GM18907 (cell line): ENCODE measurements around the gene MAB21L1.

Experiments
- ATAC-seq: cut with Tn5 transposase; IDR thresholded peaks from one replicate; pipeline ENCODE4 v1.9.1; 2021; ENCODE audit warnings: mild to moderate bottlenecking, moderate library complexity; ENCODE audit not compliant: unreplicated experiment

MAB21L1 gene

DNA sequence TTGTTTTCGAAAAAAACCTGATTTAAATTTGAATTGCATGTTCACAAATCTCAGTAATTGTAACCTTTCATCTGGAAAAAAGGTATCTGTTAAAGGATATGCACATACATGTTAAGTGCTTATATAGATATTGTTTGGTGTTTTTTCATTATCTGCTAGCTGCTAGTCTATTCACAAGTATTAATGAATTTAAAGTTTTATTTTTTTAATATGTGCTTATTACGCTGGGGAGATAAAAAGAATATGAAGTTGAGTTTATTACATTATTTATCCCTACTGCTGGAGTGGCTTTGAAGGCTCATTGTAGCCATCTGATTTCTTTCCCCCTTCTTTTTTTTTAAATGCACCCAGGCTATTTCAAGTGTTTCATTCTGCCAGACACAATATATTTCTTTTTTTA is 3.9 kb upstream of the MAB21L1 start:
- no peak for ATAC-seq

DNA sequence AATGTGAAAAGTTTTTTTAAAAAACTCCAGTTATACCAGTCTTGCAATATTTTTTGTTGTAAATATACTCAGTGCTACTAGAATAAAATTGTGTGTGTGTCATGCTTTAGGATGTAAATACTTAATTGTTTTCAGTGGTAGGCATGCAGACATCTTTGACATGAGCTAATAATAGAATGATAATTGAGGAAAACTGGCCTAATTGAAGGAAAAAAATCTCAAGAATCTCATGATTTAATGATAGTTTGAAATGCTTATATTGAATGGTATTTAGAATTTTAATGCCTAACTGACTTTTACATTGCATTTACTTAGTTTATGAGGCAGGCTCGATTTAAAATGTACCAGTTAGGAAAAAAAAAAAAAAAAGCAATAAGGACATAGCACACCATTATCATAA is 3.2 kb upstream of the MAB21L1 start:
- no peak for ATAC-seq

DNA sequence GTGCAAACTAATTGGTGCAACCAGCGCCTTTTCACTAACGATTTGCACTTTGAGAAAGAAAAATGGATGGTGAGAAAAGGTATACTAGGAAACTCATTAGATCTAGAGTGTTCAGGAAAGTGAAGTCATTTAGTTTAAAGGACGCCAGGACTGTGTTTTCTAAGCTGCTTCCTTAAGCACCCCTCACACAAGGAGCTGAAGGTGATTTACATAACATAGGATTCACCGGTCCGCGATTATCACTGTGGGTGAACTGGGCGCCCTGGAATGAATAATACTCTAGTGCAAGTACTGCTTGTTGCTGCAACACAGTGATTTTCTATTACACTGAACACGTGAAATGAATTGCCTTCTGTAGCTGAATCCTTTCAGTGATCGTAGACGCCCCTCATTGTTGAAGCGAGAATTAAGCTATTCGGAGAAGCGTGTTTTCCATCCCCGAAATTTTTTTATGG is 2.6 kb upstream of the MAB21L1 start:
- no peak for ATAC-seq

DNA sequence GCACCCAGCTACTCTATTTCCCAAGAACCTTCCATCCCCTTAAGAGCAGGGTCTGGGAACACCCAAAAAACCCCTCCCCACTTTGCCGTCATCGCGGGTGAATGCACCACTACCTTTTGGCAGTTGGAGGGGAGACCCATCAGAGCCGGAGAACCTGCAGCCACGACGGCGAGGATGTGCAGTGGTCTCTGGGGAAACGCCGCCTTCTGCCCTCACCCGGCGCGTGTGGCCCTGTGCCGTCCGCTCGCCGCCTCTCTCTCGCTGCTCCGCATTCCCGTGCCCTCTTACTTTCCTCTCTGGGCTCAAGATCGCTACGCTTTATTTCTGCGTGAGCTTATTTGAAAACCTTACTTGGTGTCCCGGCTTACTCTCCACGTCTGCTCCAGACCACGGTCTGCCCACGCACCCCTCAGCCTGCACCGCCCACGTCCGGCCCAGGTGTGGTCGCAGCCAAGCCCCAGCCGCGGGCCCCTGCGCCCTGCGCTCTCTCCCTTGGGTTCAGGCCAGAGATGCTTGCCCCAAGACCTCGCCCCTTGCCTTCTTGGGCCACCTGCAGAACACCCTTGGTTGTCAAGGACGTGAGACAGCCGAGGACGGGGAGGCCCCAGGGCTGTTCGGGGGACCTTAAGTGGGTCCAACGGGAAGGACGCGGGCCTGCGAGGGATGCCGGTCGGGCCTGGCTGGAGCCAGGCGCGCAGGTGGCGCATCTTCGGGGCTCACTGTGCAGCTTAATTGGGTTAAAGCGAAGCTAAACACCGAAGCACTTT is 2.0 kb upstream of the MAB21L1 start:
- no peak for ATAC-seq

DNA sequence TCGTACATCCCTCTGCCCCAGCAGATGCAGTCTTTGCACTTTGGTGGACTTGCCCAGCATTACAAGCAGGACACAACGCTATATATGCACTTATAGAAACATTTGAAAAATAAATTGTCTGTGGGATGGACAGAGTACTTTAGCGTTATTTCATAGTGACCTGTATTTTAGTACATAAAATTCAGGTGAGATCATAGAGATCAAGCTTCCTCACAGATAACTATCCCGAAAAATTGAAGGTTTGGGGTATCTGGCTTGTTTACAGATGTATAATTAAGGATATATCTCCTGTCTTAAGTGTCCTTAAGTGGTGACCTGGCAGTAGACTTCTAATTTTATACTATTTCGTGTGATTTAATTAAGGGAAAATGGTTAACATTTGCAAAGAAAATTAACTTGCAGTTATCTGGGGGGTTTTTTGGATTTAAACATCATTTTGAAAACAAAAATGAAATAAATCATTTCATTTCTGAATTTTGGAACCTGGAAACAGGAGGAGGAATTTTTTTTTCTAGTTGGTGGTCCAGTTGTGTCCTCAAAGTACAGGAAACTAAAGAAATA is 977 bp upstream of the MAB21L1 start:
- no peak for ATAC-seq

DNA sequence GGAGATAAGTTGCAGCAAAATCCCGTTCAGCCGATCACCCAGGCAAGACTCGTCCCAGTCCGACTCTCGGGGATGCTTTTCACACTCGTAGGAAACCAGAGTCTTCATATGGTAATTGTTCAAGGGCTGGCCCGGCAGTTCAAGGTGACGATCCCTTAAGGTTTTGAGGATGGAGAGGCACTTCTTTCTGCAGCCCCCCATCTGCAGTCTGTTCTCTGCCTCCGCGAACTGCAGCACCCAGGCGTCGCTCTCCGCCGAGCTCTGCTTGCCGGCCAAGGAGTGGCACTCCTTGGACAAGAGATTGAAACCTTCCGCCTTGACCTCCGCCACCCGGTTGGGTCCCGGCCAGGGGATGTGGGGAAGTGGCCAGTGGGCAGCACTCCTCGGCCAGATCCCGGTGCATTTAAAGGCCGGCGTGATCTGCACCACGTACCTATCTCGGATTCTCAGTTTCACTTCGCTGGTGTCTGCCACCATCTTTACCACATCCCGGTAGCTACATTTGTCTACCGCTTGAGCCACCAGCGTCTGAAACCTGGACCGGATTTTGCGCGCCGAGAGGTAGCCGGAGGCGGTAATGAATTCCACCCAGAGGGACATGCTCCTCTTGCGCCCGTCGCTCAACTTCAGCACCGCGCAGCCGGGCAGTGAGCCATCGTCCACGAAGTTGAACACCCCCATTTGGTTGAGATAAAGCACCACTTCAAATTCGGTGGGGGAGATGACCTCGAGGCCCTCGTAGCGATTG is 1.1 kb downstream of the MAB21L1 start:
- peak; percentile 57 for ATAC-seq

DNA sequence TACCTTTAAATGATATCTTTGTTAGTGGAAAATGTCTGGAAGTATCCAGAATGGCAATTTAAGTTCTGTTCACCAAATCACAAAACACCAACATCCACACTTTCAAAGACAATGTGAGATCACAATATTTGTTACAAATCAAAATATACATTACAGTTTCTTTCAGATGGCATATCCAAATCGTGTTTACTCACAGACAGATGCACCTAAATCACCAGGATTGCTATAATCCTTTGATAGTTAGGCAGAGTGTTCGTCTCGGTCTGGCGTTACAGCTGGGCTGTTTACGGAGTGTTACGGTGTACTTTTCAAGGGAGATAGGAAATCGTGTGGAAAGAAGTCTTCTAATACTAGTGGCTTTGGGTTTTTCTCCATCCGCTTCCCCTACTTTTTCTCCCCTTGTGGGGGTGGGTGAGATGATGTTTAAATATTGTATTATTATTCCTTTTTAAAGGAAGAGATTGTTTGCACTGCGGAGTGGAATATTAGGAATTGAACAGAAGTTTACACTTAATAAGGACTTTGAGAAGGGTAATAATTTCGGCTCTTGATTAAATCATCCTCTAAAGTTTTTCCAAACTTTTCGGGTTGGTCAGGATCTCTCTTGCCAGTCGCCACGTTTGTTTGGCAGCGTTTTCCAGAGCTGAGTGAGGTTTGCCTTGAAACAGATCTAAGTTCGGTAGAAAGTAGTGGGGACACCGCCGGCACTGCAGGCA is 1.8 kb downstream of the MAB21L1 start:
- ATAC-seq, result no peak

DNA sequence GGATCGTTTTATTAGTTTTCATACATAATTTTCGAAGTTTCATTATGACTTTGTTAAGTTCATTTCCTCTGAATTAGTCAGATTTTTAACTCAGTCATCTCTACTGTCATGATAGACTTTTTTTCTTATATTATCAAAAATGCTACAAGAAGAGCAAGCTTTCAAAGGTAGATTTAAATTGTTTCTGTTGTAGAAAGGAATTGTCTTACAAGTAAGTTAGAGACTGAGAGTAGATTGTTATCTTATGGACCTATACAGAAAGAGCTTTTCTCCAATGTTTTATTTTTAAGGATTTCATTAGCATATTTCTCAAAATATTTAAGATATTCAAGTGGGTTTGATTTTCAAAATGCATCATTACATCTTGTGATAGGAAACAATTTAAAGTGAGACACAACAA is 2.7 kb downstream of the MAB21L1 start:
- no peak for ATAC-seq

DNA sequence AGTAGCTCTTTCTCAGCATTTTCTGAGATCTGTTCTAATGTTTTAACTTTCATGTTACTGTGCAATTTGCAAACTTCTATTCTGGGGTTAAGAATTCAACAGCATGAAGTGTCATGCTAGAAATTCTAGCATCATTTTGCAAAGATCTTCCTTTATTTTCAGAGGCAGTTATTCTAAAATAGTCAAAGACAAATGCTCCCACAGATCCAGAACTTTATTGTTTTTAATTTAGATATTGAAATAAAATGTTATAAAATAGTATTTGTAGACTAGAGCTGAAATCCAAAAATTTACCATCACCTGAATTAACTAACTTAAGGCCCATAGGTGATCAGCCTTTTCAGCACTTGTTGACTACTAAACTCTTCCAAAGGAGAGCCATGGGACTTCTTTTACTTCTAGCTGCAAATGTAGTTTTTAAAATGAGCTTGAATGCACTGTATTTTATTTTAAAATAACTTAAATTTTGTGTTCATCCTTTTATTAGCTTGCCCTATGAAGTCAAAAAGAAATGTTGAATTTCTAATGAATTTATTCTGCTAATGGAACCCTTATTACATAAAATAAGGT is 3.2 kb downstream of the MAB21L1 start:
- no peak for ATAC-seq

DNA sequence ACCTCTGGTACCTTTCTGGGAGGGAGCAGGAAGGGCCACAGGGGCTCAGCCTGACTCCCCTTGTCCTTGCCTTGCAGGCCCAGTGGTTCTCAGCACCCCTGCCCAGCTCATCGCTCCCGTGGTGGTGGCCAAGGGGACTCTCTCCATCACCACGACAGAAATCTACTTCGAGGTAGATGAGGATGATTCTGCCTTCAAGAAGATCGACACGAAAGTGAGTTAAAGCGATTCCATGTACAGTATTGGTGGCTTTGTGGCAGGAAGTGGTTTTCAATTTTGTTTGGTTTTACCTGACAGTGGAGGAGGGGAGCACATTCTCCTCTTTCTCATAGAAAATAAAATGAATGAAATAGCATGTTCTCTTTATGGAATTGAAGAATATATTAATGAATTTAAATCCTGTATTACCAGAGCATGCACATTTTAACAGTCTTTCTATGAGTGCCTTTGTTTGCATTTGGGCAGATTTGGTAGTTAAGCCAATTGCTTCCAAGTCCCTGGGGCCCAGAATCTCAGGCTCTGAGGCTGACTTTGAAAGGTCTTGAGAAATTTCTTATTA is 4.1 kb downstream of the MAB21L1 start:
- no peak for ATAC-seq

DNA sequence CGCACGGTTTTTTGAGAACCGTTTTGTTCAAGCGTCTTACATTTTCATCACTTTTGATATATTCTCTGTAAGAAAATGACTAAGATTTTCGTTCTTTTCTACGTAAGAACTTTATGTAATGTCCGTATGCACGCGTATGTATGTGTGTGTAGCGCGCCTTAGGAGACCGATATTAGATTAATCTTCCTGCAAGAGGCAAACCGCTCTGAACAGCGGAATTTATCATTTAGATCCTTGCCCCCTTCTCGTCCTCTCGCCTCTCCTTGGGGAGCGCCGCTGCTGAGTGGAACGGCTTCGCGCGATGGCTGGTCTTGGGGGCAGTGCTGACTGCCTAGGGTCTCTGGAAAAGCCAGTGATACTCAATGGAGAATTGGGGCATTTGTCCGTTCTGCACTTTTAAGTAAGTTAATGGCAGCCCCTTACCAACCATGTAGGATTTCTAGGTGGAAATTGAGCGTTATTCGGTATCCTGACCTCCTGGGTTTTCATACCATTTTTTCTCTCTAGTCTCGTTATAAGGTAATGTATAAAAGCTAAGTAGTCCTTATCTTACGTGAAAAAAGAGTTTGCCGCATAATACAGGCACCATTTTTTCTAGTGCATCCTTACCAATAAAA is 4.7 kb downstream of the MAB21L1 start:
- no peak for ATAC-seq

DNA sequence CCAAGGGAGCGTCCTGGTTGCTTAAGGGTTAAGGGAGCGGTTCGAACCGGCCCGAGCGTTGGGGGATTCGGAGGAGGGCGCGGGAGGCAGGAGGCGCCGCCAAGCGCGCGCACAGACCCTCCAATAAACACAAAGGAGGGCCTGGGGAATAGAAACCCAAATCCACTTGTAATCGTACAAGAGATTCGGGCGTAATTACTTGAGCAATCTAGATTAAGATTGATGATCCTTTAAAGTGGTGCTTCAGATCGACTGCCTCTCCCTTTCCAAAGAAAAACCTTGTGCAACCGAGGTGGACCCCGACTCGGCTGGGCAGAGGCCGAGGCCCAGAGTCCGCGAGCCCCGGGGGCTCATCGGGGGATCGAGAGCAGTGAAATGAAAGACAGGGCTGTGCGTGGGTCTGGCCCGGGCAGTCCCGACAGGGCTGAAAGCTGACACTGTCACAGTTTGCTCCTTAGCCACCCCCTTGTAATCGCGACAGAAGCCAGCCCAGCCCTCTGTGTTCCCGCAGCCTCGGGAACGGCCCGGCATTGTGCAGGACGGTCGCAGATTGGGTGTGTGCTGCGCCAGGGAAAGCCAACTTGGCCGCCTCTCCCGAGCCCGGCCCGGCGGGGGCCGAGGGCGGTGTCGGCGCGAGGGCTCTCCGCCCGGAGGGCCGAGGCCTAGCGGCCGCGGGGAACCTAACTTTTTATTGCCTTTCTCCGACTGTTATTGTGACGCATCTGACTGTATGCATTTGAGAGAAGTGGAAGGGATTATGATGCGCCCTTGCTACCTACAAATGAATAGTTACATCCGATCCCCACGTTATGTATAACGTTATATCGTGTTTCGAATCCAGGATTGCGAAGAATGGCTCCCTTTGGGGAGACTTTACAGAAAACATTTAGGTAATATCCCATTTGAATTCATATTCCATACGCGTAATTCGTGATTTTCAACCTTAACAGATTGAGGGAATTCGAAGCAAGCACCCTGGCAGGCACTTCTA is 5.5 kb downstream of the MAB21L1 start:
- no peak for ATAC-seq

DNA sequence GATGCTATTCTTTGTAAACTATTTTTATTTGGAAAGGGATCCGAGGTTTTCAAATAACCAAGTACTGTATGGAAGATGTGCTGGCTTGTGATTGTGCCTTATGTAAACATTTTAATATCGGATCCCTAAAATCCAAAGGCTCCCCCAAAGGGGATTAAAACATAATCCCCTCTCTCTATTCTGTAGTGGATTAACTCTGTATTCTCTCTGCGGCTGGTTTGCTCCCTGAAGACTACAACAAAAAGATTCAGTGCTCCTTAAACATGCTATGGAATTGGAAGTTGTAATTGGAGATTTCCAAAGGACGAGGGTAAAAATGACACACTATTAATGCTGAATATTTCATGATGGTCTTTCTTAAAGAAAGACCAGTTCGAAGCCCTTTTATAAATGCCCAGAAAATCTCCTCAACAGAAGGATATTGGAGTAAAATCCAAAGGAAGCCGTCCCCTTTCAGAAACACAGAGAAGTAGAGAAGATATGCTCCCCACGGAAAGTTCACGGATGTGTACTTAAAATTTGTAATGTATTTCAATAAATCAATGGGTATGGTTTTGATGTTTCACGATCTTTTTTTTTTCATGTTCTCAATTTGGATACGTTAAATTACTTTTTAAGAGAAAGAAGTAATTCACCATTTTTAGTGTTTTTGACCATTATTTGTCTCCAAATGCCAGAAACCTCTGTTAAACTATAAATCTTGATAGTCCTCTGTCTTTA is 6.5 kb downstream of the MAB21L1 start:
- ATAC-seq, result no peak

DNA sequence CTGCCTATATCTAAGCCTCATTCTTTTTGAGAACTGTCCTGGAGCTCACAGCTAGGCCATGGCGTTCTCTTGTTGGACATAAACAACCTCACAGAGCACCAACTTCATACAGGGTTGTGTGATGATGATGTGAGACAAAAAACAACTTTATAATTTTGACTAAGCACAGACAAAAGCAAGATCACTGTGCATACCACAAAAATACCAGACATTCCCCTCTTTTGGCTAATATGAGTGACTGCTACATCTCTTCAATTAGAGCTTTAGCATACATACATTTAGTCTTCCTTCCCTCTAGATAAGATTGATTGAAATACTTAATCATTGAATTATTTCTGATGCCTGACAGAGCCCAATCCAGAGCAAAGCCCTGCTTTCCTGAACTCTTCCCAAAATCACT is 8.3 kb downstream of the MAB21L1 start:
- ATAC-seq, result no peak

DNA sequence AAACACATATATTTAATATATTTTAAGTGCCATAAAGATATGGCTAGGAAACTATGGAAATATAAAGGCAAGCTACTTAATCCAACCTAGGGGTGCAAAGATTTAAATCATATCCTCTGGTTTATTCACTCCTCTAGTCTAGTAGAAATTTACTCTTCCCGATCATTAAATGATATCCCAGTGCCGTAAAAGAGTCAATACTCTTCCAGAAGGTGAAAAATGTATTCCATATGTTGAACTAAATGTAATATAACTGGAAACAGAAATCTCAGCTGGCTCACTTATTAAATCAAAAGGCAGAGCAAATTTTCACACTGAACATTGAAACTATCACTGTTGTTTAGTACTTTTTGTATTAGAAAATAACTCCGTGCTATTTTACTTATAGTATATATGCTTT is 11.1 kb downstream of the MAB21L1 start:
- no peak for ATAC-seq

DNA sequence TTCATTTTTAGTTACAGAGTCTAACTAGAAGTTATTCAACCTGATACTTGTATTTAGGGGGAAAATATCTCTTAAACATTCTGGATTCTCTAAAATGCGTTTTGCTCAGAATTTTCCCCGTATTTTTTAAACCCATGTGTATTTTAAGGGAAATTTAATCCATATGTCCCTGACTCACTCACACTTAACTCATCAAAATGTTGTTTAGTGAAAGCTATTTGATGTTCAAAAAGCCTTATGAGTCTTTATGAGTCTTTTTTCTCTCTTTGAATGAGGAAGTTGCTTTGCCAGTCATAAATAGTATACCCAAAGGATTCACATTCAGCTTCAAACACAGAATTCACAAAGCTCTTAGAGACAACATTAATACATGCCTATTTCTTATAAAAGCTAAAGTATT is 16.4 kb downstream of the MAB21L1 start:
- ATAC-seq, result no peak

DNA sequence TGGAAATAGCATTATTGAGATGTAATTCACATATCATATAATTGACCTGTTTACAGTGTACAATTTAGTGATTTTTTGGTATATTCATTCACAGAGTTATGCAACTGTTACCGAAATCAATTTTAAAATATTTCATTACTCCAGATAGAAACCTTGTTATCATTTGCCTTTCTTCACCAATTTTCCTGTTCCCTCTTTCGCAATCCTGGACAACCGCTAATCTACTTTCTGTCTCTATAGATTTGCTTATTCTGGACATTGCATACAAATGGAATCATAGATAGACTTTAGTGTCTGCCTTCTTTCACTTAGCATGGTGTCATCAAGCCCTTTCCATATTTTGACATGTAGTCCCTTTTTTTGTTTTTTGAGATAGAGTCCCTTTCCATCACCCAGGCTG is 19.2 kb downstream of the MAB21L1 start:
- ATAC-seq, result no peak

DNA sequence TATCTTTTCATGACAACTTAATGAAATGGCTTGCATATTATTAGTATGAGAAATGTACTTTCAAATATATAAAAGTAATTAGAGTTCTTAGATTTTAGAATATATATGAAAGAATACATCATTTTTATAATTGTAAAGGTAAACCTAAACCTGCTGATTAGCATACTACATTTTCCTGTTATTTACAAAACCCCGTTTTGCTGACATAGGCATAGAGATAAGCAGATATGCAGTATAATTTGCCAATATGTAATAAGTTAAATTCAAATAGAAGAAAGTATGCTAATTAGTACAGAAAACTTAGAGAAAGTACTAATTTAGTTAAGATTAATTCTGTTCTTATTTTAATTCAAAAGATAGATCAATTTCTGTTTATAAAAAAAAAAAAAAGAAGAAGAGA is 21.5 kb downstream of the MAB21L1 start:
- no peak for ATAC-seq

DNA sequence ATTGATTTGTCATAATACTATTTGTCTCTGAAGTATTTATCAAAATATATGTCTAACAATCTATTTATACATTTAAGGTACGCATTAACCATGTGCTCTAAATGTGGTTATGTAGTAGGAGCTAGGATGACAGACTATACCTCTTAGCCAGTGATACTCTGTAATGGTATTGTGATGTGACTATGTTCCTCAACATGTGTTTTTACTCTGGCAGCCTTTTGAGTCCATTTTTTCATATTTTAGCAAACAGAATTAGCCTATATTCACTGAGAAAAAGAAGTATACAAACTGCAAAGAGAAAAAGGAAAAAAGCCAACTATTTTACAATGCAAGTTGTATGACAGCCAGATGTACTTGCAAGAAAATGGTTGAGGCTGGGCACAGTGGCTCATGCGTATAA is 26.7 kb downstream of the MAB21L1 start:
- ATAC-seq, result no peak
